ENCODE data around the gene GIMAP8.

GIMAP8 gene

GRCh38 chr7:150407588-150408392 is 42.6 kb upstream of the GIMAP8 start:
- DNase-seq (ENCODE audit: low read depth) = no peak
- TF ChIP-seq CTCF (conservative IDR thresholded peaks at IDR 0.05; ENCODE audit: control insufficient read depth, insufficient read depth, low read depth, low read length) = no peak
- no peak overlapping the region for H3K4me3 ChIP-seq (ENCODE audit: control insufficient read depth, low read depth, low read length)

GRCh38 chr7:150408393-150409299 is 41.8 kb upstream of the GIMAP8 start:
- H3K4me3 ChIP-seq (ENCODE audit: control insufficient read depth, low read depth, low read length) = no peak overlapping the region
- DNase-seq (ENCODE audit: low read depth) = no peak
- no peak for TF ChIP-seq CTCF (conservative IDR thresholded peaks at IDR 0.05; ENCODE audit: control insufficient read depth, insufficient read depth, low read depth, low read length)

GRCh38 chr7:150409300-150410030 is 41.0 kb upstream of the GIMAP8 start:
- DNase-seq (ENCODE audit: low read depth) = no peak
- no peak overlapping the region for H3K4me3 ChIP-seq (ENCODE audit: control insufficient read depth, low read depth, low read length)
- TF ChIP-seq CTCF (conservative IDR thresholded peaks at IDR 0.05; ENCODE audit: control insufficient read depth, insufficient read depth, low read depth, low read length) = no peak

GRCh38 chr7:150410131-150410530 is 40.3 kb upstream of the GIMAP8 start:
- no peak for DNase-seq (ENCODE audit: low read depth)
- H3K4me3 ChIP-seq (ENCODE audit: control insufficient read depth, low read depth, low read length) = no peak overlapping the region
- no peak for TF ChIP-seq CTCF (conservative IDR thresholded peaks at IDR 0.05; ENCODE audit: control insufficient read depth, insufficient read depth, low read depth, low read length)

- peak; percentile 24 for DNase-seq (ENCODE audit: low read depth)
- H3K4me3 ChIP-seq (ENCODE audit: control insufficient read depth, low read depth, low read length) = no peak overlapping the region
- no peak for TF ChIP-seq CTCF (conservative IDR thresholded peaks at IDR 0.05; ENCODE audit: control insufficient read depth, insufficient read depth, low read depth, low read length)
Measured at GRCh38 chr7:150410680-150411346, 39.6 kb upstream of the GIMAP8 start.

- no peak for TF ChIP-seq CTCF (conservative IDR thresholded peaks at IDR 0.05; ENCODE audit: control insufficient read depth, insufficient read depth, low read depth, low read length)
Measured at GRCh38 chr7:150411606-150412005, 38.8 kb upstream of the GIMAP8 start.

More at GRCh38 chr7:150411606-150412005, 38.8 kb upstream of the GIMAP8 start:
- no peak overlapping the region for H3K4me3 ChIP-seq (ENCODE audit: control insufficient read depth, low read depth, low read length)
- DNase-seq (ENCODE audit: low read depth) = no peak
